Upper lobe of left lung (tissue), 4 donors: Measurements from ENCODE around the gene FARP1.

ENCODE experiments used
- EP300 ChIP-seq, 4 donors: sonication (generic); formaldehyde crosslinking; IDR thresholded peaks; one replicate each; pipeline ENCODE4 v1.5.1; 2017; ENCODE audit warnings: antibody characterized with exemption in 4 of 4, control low read depth in 2 of 4
- POLR2A ChIP-seq, 4 donors: fragments of 450-650 bp; IDR thresholded peaks; one replicate each; pipeline ENCODE4 v1.5.1; 2016 to 2017; ENCODE audit warnings: antibody characterized with exemption in 4 of 4, mild to moderate bottlenecking in 2 of 4
- TF ChIP-seq, protein P1 (sequence below), 6 experiments: fragments of 450-650 bp in 4 of 6; fragments of 200-600 bp in 2 of 6; sonication (generic) in 2 of 6; IDR thresholded peaks; one replicate each; pipeline ENCODE4 v1.5.1; 2016 to 2019; ENCODE audit warnings: antibody characterized with exemption in 6 of 6

DNA sequence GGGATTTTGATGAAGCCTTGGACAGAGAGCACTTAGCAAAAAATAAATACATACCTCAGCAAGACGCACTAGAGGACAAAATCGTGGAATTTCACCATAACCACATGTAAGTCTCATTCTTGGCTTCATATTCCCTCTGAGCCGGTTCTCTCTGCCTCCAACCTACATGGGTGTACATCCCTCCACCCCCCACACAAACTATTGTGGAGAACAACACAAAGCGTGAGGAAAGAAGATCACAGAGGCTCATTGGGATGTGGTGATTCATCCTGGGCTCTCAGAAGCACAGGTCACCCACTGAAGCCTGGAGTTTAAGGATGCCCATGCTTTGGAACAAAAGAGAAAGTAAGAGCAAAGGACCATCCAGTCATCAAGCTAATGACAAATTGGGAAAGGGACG lies 241.8 kb downstream of the FARP1 start:
- TF ChIP-seq EP300 (IDR thresholded peaks at IDR 0.05) (no peak), POLR2A (IDR thresholded peaks at IDR 0.05) (no peak)
- TF ChIP-seq, protein P1, sequence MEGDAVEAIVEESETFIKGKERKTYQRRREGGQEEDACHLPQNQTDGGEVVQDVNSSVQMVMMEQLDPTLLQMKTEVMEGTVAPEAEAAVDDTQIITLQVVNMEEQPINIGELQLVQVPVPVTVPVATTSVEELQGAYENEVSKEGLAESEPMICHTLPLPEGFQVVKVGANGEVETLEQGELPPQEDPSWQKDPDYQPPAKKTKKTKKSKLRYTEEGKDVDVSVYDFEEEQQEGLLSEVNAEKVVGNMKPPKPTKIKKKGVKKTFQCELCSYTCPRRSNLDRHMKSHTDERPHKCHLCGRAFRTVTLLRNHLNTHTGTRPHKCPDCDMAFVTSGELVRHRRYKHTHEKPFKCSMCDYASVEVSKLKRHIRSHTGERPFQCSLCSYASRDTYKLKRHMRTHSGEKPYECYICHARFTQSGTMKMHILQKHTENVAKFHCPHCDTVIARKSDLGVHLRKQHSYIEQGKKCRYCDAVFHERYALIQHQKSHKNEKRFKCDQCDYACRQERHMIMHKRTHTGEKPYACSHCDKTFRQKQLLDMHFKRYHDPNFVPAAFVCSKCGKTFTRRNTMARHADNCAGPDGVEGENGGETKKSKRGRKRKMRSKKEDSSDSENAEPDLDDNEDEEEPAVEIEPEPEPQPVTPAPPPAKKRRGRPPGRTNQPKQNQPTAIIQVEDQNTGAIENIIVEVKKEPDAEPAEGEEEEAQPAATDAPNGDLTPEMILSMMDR (IDR thresholded peaks at IDR 0.05), result no peak
